Kasumi-1 (cell line): Measurements from ENCODE around the gene SETDB2.

Source experiments
- DNase-seq, 2 experiments: peaks; one replicate each; lab custom pipeline; 2025; lab: John Stamatoyannopoulos, UW

Gene SETDB2

GRCh38 chr13:49530457-49530856, 86.4 kb downstream of the SETDB2 start:
- DNase-seq = peak; percentile 84 to 88

DNA sequence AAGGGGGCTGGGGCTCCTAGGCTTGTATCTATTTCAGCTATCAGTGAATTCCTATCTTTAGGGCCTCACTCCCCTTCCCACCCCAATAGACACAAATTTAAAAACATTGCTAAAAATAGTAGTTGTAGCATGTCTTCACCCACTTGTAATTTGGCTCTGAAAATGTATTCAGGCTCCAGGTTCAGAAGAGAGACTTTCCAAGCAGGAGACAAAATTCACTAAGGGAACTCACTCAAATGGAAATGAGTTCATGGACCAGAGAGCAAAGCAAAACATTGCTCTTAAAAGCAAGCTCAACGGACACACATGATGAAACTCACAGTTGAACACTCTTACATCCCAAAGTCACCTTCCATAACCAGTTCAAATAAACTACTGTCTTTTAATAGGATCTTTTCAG, 88.5 kb downstream of the SETDB2 start:
- DNase-seq = no peak

- no peak for DNase-seq
Observed at GRCh38 chr13:49533011-49533410, 88.9 kb downstream of the SETDB2 start.

- DNase-seq = peak; percentile 33 to 44
Observed at GRCh38 chr13:49533591-49534269, 89.7 kb downstream of the SETDB2 start.

DNA sequence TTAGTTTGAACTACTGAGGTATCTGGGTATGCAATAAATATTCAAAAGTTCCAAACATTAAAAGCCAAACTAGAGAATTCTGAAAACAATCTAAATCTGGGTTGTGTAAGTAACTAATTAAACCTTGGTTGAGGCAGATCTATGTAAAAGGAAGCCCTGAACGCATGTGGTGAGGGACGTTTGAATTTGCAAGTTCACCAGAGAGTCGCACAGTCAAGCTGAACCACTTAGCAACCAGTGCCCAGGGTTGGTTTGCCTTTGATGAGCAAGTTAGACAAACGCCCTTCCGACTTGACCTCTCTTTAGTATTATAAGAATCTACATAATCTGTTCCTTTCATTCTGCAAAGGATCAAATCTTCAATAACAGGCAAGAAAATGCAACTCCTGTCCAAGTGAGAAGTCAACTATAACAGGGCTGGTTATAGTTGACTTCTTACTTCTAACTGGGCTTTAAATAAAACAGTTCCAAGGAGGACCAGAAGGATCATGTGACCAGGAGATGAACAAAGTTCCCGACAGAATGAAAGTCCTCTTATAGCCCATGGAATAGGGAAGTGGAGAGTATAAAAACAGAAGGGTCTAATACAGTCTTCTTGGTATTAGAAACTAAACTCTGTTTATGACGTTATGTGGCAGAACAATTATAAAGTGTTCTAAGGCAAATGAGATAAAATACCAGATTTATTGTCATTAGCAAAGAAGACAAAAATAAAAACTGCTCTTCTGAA, 92.2 kb downstream of the SETDB2 start:
- no peak for DNase-seq

DNA sequence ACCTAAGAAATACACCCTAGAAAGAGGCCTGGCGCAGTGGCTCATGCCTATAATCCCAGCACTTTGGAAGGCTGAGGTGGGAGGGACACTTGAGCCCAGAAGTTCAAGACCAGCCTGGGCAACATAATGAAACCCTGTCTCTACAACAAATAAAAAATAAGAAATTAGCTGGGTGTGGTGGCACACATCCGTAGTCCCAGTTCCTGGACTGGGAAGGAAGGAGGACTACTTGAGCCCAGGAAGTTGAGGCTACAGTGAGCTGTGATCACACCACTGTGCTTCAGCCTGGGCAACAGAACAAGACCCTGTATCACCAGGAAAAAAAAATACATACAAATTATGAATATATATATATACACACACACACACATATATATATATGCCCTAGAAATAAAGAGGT, 94.3 kb downstream of the SETDB2 start:
- DNase-seq = no peak

GRCh38 chr13:49539313-49539712, 95.2 kb downstream of the SETDB2 start:
- no peak for DNase-seq

GRCh38 chr13:49539746-49540145, 95.7 kb downstream of the SETDB2 start:
- no peak for DNase-seq

DNA sequence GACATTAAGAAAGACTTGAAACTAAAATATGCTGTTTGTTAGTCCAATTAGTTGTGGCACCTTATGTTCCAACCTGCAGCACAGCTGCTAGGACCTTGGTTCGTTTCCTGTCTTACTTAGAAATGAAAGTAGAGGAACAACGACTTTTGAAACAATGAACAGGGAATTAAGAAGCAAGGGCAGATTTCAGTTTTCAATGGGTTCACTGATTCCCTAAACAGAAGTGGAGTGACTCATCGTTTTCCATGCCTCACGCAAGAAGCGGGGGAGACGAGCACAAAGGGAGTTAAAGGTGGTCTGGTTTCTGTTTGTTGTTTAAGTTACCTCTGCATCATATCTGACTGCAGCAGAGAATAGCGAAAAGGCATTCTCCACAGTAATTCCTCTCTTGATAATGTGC, 96.5 kb downstream of the SETDB2 start:
- no peak for DNase-seq

DNA sequence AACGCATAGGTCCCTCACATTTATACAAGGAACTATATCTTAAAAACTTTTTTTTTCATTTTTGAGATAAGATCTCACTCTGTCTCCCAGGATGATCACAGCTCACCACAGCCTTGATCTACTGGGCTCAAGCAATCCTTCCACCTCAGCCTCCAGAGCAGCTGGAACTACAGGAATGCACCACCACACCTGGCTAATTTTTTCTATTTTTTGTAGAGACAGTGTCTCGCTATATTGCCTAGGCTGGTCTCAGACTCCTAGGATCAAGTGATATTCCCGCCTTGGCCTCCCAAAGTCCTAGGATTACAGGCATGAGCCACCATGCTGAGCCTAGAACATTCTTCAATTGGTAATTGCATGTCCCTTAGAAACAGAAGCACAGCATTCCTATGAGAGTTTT, 99.6 kb downstream of the SETDB2 start:
- no peak for DNase-seq
